Activated CD4-positive, alpha-beta T cell treated with anti-CD3 and anti-CD28 coated beads for 4 hours (primary cell): Measurements from ENCODE around the gene FAM174C.
A peak's percentile ranks its signal among the peaks of the same experiment; 100 is the strongest.

Source experiments
- DNase-seq, 2 donors: peaks; one replicate each; pipeline ENCODE4 v3.0.0-alpha.2; 2020

The FAM174C gene

DNA sequence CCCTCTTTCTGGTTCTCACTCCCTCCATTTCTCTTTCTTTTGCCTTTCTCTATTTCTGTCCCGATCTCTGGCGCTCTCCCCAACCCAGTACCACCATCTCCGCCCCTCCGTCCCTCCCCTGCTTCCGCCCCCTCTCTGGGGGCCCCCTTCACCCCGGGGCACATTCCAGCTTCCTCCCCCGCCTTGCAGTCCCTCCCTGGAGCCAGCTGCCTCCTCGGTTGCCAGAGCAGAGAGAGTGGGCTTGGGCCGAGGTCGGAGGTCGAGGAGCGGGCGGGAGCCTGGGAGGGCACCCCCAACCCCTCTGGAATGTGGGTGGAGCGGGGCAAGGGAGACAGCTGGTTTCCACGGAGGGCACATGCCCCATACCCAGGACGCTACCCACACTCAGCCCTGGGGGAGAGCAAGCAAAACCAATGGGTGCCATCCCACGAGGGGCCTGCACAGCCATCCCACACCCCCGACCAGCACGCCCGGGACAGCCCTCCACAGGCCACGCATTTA is 12.7 kb upstream of the FAM174C start:
- DNase-seq = no peak

DNA sequence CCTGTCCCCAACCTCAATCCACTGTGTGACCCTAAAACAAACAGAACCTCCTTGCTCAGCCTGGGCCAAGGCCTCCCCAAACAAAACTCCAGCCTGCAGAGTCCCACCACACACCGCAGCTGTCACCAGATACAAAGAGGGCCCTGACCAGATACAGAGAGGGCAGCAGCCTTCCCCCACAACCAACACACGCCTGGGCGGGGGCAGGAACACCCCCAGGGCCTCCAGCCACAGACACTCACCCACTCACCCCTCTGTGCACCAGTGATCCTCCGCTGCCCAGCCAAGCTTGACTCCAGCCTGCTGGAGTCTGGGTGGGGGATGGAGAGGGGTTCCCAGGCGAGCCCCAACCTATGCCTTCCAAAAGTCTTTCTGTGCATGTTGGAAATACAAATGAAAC is 12.1 kb upstream of the FAM174C start:
- DNase-seq = no peak

DNA sequence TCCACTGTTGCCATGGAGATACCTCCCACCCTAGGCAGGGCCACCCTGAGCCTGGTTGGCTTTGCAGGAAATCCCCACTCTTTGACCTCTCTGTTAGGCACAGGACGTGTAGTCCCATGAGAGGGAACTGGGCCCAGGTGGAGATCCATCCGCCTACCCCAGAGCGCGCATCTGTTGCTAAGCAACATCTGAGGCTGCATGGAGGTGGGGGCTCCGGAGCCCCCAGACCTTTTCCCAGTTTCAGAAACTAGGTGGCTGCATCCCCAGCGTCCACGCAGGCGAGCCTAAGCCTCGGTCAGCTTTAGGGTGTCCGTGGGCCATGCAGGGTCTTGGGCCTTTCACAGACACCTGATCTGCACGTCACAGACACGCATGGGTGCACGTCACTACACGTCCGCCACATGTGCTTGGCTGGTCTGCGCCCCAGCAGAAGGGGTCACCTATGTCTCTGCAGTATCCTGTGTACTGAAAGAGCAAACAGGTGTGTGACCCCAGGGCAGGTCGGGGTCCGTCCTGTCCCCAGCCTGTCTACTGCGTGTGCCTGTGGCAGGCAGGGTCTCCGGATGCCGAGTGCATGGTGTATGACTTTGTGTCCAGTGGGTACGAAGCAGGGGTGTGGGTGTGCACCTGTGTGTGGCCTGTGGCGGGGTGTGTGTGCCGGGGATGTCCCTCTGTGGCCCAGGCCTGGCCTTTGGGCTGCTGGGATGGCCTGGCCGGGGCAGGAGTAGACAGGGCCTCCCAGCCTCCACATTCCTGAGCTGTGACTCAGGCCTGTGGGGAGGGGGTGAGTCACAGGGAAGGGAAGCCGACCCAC is 10.3 kb upstream of the FAM174C start:
- no peak for DNase-seq

DNA sequence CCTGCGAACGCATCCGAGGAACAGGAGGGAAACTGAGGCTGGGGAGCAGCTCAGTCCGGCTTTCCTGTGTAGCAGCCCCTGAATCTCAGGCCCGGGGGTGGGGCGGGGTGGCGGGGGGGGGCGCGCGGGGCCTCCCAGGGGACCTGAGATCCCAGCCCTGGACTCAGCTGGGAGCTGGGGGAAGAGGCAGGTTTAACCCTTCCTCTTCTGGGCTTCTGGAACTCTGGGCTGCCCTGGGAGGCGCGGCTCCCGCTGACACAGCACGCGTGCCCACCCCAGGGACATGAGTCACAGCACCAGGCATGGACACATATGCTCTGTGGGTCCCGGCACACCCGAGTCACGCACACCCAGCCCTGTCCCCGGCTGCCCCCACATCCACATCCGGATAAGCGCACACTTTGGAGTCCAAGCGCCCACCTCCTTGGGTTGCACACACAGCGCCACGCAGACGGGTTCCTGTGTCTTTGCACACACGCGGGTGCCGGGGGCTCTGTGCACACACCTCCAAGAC is 9.7 kb upstream of the FAM174C start:
- peak in 1 of 2 donors; percentile 50 for DNase-seq

DNA sequence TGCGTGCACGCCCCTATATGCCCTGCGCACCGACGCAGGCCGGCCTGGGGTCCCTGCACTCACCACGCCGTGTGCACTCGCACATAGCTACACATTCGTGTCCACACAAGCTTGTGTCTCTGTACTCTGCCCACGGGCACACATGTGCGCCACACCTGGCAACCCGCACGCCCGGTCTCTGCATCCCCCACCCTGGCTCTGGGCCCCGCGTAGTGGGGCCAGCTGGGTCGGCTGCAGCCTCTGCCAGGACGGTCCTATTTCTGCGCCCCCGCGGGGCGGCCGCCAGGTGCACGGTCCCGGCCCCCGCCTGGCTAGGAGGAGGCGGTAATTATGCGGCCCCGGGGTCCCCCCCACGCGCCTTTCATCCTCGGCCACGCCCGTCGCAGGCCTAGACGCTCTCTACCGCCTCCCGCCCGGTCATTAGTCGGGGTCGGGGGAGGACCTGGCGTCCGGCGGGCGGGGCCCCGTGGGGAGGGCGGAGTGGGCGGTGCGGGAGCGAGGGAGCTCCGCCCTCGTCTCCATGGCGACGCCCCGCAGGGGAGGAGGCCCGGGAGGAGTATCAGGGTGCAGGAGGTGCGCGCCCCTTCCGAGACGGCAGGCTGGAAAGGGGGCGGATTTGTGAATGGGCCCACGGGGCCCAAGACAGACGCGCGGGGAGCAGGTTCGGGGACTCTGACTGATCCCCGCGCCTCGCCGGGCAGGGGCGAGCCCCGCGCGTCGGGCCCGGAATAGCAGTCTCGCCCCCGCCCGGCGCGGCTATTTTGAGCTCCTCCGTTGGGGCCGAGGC is 9.0 kb upstream of the FAM174C start:
- DNase-seq = peak; percentile 79 to 86

DNA sequence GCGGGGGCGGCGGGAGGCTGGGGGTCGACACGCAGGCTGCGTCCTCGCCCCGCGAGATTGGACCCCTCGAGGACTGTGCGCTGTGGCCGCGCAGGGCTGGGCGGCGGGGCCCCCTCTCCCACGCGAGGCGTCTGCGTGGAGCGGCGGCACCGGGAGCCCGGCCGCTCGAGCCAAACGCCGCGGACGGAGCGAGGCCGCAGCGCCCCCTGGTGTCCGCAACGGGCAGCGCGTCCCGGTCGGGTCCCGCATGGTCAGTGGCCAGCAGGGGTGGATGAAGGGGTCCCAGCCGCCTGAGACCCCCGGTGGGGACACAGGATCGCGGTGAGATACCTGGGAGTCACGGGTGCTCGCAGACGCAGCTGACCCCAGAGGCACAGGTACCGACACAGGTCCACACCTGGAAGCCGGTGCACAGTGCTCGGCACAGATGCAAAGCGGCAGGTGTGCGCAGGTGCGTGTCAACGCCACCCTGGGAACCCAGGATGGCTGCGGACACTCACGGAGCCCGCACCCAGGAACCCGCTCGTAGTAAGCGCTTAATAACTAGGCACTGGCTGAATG is 8.3 kb upstream of the FAM174C start:
- peak; percentile 59 to 65 for DNase-seq

DNA sequence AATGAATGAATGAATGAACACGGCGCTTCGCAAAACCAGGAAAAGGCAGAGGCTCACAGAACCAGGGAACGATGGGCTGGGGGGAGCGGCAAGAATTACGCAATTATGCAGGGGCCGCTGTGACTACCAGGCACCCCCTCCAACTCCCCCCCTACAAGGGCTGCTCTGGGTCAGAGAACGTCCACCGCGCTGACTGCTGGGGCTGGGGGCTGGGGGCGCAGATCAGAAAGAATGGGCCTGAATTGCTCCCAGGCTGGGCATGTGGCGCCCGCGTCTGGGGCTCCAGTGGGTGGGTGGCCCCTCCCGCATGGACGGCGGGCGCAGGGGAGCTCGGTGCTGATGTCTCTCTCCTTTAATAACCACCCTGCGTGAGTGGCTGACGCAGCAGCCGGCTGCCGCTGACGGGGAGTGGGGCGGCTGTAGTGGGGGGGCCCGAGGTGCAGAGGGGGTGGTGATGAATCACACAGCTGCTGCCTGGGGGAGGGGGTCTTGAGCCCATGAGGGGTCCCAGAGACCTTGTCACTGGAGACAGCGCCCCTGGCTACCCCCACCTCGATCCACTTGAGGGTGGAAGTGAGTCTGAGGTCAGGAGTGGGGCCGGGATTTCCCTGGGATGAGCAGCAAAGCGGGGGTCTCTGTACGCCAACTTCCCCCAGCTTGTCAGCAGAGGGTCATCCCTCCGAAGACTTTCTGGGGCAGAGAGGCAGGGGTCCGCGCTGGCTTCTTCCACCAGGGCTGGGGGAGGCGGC is 7.7 kb upstream of the FAM174C start:
- DNase-seq = no peak

DNA sequence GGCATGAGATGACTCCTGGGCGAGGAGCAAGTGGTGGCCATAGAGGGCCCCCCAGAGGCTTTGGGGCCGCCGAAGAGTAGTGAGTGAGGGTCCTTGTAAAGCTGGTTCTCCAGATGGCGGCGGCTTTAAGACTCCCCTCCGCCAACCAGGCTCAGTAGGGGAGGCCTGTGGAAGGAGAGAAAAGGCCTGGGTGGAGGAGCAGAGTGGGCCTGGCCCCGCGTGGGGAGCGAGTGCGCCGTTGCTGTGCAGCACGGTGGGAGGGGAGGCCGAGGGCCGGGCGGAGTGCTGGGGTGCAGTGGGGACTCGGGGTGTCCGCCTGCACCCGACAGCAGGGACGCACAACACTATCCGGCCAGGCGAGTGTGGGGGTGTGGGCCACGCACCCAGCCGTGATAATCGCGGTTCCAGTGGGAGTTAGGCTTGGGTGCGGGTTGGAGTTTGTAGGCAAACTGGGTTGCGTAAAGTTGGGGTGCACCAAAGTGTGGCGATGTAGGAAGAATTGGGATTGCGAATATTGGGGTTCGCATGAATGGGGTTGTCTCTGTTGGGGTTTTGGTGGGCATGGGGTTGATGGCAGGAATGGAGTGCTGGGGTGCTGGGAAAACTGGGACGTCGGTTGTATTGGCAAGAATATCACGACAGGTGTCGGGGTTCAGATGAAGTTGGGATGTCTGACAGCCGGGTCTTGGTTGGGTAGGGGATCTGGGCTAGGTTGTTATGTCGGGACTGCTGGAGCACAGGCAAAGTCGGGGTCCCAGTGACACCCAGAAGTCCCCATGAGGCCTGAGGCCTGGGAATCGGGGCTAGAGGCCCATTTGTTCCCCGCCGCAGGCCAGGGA is 6.9 kb upstream of the FAM174C start:
- no peak for DNase-seq

DNA sequence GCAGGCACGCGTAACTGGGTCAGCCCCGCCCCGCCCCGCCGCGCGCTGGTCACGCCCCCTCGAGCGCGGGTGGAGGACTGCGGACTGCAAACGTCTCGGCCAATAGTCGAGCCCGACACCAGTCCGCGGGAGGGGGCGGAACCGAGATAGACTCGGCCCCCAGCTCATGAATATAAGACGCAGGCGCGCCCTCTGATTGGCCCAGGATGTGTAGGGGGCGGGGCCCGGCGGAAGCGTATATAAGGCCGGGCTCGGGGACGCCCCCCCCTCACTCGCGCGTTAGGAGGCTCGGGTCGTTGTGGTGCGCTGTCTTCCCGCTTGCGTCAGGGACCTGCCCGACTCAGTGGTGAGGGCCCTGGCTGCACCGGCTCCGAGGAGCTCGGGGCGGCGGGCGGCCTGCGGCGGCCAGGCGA is 6.3 kb upstream of the FAM174C start, which contains the start of gene CIRBP:
TSS of gene CIRBP (plus strand) at position 268 of the 413 bp plus-strand sequence. CDS start 1,602 bp downstream, outside the sequence.
- peak; percentile 100 for DNase-seq

DNA sequence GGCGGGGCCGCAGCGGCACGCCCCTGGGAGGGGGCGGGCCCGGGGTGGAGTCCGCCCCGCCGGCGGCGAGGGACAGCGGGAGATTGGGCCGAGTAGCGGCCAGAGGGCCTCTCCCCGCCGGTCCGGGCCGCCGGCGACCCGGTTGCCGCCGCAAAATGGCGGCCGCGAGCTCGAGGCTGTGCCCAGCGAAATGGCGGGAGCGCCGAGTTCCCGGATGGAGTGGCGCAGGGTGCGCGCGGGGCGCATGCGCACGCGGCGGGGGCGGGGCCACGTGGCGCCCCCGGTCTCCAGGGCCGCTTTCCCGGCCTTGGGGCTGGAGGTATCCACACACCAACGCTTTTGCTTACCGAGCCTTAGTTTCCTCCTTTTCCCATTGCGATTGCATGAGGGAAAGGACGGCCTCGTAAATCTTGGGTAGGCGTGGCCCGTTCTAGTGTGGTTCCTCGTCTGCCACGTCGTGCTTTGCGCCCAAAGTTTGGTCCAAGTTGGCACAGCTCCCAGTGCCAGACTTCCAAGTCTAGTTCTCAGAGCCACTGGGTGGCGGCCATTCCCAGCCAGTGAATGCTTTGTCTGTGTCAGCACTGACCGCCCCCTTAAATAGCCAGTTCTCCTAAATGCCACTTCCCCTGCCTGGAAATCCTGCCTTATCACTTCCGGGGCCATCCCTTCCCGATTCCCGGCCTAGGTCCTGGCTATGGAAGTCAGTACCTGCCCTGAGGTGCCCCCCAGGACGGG is 5.7 kb upstream of the FAM174C start:
- peak; percentile 81 to 87 for DNase-seq

DNA sequence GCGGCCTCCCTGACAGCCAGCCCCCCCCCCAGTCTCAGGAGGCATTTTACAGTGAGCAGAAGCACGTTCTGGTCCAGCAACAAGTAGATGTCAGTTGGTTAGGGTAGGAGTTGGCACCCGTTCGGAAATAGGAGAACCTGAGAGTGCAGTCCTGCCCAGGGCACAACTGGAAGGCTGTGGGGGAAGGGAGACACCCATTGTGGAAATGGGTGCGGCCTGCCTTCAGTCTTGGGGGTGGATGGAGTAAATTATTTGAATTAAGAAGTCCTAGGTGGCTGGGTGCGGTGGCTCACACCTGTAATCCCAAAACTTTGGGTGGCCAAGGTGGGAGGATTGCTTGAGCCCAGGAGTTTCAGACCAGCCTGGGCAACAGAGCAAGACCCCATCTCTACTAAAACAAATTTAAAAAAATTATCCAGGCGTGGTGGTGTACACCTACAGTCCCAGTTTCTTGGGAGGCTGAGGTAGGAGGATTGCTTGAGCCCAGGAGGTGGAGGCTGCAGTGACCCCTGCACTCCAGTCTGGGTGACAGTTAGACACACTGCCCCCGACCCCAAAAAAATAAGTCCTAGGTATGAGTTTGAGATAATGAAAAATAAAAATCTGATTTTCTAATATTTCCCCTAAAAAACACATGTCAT is 5.0 kb upstream of the FAM174C start:
- no peak for DNase-seq

DNA sequence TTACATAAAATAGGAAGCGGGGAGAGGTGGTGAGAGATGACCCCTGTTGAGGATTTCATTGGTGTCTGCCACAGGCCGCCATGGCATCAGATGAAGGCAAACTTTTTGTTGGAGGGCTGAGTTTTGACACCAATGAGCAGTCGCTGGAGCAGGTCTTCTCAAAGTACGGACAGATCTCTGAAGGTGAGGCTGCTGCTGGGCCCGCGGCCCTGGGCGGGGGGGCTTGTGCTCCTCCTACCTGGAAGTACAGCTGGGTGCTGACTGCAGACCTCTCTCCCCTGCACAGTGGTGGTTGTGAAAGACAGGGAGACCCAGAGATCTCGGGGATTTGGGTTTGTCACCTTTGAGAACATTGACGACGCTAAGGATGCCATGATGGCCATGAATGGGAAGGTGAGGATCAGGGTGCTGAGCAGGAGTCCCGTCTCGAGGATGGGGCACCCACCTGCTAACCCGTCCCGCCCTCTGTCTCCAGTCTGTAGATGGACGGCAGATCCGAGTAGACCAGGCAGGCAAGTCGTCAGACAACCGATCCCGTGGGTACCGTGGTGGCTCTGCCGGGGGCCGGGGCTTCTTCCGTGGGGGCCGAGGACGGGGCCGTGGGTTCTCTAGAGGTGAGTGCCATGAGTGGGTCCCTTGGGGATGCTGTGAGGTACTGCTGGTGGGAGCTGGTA is 4.3 kb upstream of the FAM174C start:
- DNase-seq = no peak

DNA sequence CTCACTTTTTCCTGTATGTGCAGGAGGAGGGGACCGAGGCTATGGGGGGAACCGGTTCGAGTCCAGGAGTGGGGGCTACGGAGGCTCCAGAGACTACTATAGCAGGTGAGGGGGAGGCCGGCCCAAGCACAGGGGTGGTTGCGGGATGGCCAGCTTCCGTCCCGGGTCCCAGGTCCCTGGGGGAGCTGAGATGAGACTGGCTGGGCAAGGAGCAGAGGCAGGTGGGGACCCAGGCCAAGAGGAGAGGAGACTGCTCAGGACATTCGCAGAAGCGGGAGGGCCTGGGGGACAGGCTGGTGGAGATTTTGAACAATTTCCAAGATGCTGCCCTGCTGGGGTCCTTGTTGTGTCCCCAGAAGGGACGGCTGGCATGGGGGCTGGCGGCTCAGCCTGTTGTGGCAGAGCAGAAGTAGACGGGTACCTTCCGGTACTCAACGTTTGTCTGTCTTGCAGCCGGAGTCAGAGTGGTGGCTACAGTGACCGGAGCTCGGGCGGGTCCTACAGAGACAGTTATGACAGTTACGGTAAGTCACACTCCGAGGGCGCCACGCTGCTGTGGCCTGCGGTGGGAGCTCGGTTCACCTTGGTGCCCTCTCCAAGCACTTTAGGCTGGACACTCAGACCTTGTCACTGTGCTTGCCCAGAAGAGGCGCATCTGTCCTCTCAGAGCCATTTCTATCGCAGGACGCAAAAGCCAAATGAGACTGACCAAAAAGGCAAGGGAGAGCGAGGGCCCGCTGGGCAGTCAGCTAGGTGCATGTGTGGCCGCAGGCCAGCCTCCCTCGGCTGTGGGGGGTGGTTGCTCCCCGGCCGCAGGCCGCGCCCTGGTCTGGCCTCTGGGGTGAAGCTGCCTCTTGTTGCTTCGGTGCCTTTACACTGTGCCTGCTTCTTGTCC is 3.6 kb upstream of the FAM174C start:
- DNase-seq = no peak

DNA sequence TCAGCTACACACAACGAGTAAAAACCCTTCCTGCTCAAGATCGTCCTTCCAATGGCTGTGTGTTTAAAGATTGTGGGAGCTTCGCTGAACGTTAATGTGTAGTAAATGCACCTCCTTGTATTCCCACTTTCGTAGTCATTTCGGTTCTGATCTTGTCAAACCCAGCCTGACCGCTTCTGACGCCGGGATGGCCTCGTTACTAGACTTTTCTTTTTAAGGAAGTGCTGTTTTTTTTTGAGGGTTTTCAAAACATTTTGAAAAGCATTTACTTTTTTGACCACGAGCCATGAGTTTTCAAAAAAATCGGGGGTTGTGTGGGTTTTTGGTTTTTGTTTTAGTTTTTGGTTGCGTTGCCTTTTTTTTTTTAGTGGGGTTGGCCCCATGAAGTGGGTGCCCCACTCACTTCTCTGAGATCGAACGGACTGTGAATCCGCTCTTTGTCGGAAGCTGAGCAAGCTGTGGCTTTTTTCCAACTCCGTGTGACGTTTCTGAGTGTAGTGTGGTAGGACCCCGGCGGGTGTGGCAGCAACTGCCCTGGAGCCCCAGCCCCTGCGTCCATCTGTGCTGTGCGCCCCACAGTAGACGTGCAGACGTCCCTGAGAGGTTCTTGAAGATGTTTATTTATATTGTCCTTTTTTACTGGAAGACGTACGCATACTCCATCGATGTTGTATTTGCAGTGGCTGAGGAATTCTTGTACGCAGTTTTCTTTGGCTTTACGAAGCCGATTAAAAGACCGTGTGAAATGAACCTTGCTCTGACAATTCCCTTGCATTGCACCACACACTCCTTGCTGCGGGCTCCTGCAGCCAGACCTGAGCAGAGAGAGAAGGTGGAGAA is 2.7 kb upstream of the FAM174C start:
- no peak for DNase-seq

DNA sequence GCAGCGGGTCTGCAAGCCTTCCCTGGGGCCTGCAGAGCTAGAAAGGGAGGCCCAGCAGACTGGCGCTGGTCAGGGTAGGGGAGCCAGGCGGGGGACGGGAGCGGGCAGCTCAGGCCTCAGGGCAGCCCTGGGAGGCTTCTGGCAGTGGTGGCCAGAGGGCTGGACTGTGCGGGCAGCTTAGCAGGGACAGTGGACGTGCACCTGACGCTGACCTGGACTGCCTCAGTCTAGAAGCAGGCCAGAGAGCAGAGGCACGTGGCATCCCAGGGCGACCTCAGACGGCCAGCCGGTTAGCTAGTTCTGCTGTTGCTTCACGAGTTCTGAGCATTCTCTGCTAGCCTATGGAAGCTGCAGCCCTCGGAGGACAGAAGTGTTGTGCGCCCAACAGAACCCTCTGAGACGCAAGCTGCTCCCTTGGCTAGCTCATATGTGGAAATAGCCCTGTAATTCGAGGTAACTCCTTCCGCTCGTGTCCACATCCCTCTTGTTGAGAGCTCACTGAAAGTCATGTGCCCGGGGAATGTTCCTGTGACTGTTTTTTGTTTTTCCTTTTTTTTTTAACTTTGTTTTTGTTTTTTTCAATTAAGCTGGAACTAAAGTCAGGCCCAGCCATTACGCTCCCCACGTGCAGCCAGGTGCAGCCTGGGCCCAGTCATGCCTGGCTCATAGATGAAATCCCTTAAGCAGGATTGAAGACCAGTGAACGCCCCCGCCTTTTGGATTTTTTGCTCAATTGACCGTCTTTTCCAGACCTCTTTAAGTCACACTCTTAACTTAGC is 1.9 kb upstream of the FAM174C start:
- DNase-seq = no peak

DNA sequence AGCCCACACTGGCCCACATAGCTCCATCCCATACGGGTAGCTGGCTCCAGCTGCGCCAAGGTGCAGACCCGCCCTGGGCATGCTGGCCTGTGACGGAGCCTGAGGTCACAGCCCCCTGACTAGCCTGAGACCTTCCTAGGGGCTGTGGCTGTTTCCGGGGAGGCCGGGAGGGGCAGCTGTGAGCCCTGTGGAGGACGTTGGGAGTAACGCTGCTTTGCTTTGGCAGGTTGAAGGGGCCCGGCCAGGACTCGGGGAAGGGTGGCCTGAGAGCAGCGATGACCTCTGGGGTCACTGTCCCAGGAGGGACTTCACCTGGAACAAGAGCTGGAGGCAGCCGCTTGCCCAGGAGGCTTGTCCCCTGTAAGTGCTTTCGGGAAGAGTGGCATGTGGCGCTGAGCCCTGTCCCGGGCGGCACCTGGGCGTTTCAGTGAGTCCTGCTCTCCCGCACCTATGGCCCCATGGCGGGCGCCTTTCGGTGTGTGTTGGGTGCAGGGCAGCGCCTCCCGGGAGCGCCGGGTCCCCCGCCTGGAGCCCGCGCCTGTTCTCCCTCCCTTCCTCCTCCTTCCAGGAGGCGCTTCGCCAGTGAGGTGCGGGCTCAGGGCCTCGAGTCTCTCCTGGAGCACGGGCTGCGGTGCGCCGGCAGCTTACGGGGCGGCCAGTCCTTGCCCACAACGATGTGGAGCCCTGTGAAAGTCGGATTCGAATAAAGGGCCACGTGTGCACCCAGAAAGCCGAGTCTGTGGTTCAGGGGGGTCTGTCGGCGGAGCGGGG is 1.1 kb upstream of the FAM174C start:
- DNase-seq = no peak
